Left ventricle myocardium superior (tissue), 1 donor: ENCODE measurements around the gene DLD. TPM values are rescaled to one million over a fixed set of nuclear protein-coding genes. Genes with fewer than 3 reads are reported as not detected.
"Not testable (repeated sequence)": the region's sequence is repeated elsewhere in the genome, so short reads cannot be mapped to it uniquely, and the experiment has no call there.

ENCODE experiments used
- ATAC-seq: fragments of 200-7000 bp; cut with Tn5 transposase; one replicate; pipeline ENCODE4 v1.9.1; 2020; ENCODE audit warnings: mild to moderate bottlenecking, moderate library complexity
- DNase-seq: peaks from one replicate; pipeline ENCODE4 v3.0.0-alpha.2; 2020
- intact Hi-C: fragments of 100-400 bp; cut with micrococcal nuclease; formaldehyde crosslinking; loops from one replicate; pipeline ENCODE4 v1.11.0; 2022
- total RNA-seq: library from RNA; stranded (reverse); fragmentation: NEBNext Ultra II Directional; extraction: Animal tissue kit (Norgen Biotek cat#: 25700); gene quantifications from one replicate; pipeline ENCODE4 v1.2.1, GENCODE V29; 2021
- donor health status: DM: no; HTN: yes; CAD: no; lungs with severe emphysema.

Gene DLD
- total RNA-seq, 1 donor from 2014 or later = 314 TPM

GRCh38 chr7:107867858-107868466 lies 23.0 kb upstream of the DLD start:
- intact Hi-C loops = no loop called here
- ATAC-seq (no peak), DNase-seq (no peak)

GRCh38 chr7:107870427-107871000 lies 20.5 kb upstream of the DLD start:
- DNase-seq = no peak
- intact Hi-C loops = no loop called here
- no peak for ATAC-seq

DNA sequence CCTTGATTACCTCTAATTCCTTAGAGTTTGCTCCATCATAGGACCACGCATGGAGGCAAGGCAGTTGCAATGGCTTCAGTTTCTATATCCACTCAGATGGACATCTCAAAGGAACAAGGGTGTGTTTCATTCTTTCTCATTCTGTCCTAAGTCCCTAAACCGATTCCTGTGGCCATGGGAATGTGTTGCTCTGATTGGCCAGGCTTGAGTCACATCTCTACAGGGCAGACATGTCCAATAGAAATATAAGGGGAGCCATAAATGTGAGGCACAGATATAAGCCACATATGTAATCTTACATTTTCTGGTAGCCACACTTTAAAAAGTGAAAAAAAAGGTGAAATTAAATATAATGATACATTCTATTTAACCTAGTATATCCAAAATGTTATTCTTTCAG lies 16.9 kb upstream of the DLD start:
- ATAC-seq (no peak), DNase-seq (no peak)
- intact Hi-C loops = loop anchor here (2.0 kb wide), 1 partner anchor 131 kb away; no protein-coding TSS in a partner anchor

- intact Hi-C loops = loop anchor here (2.0 kb wide), 1 partner anchor 132 kb away; no protein-coding TSS in a partner anchor
Measured at GRCh38 chr7:107874605-107875446, 16.2 kb upstream of the DLD start.

GRCh38 chr7:107876916-107877315 lies 14.1 kb upstream of the DLD start:
- intact Hi-C loops = no loop called here
- ATAC-seq (no peak), DNase-seq (no peak)

More at GRCh38 chr7:107874605-107875446, 16.2 kb upstream of the DLD start:
- DNase-seq = no peak
- ATAC-seq = peak; percentile 84

GRCh38 chr7:107877731-107878382 lies 13.1 kb upstream of the DLD start:
- DNase-seq (no peak), ATAC-seq (no peak)
- intact Hi-C loops = no loop called here

DNA sequence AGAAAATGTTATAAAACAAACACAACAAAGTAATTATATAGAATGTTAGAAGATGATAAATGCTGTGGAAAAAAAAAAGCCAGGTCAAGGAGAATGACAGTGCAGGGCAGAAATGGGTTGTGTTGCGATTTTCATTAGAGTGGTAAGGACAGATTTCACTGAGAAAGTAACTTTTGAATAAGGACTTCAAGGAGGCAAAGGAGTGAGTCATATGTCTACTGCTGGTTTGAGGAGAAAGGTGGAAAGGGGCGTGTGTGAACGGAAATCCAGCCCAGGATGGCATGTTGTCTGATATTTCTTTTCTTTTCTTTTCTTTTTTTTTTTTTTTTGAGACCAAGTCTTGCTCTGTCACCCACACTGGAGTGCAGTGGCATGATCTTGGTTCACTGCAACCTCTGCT lies 12.3 kb upstream of the DLD start:
- ATAC-seq (no peak), DNase-seq (no peak)
- intact Hi-C loops = no loop called here

DNA sequence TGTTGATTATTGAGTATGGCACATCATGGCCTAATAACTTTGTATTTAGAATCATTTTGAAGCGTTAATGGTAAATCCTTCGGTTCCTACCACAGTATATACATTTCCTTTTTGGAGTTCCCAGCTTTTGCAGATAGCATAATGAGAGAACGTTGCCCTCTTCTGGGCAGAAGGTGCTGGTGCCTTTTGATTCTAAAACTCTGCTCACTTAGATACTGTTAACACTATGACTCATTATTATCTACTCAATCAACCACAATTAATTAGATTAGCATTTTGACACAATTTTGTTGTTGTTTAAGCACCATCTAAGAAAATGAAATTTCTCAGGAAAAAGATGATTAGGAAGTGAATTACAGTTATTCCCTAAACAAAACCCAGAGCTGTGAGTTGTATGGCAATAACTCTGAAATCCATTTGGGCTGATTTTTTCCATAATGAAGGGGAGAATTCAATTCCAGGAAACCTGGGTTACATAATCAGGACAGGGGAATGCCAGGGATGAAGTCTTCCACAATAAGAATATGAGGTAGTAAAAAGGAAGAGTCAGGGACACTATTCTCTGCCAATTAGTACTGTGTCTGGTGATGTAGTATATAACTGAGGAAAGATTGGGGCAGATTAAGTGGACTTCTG lies 11.5 kb upstream of the DLD start:
- ATAC-seq = peak; percentile 71
- intact Hi-C loops = no loop called here

GRCh38 chr7:107882766-107883165 lies 8.2 kb upstream of the DLD start:
- DNase-seq = no peak
- intact Hi-C loops = no loop called here
- ATAC-seq = no peak

More for the DNA sequence above, 11.5 kb upstream of the DLD start:
- DNase-seq = no peak

DNA sequence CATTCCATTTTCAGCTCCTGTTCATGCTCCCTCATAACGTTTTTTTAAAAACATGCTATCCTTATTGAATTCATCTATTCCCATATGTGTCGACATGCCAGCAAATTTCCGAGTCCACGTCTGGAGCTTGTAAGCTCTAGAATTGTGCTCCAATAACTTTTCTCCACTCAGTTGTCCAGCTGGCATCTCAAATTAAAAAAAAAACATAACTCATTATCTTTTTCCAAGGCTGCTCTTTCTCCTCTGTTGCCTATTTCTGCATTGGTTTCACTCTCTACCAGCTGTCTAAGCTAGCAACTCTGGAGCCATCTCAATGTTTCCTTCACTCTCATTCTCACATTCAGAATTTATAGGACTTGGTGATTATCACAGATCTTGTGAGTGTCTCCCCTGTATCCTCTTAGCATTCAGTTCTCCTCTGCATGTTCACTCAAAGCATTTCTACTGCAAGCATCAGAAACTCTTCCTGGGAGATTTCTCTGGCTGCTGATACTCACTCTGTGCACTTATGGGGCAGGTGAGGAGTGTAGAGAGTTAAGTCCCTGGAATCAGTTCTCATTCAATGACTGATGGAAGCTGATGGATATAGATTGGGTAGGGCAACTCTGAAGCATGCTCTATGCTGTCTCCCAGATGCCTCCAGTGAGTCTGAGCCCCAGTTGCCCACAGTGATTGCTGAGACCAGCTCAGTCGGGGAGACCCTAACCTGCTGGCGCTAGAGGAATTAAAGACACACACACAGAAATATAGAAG lies 6.7 kb upstream of the DLD start:
- intact Hi-C loops = no loop called here
- no peak for ATAC-seq
- no peak for DNase-seq

DNA sequence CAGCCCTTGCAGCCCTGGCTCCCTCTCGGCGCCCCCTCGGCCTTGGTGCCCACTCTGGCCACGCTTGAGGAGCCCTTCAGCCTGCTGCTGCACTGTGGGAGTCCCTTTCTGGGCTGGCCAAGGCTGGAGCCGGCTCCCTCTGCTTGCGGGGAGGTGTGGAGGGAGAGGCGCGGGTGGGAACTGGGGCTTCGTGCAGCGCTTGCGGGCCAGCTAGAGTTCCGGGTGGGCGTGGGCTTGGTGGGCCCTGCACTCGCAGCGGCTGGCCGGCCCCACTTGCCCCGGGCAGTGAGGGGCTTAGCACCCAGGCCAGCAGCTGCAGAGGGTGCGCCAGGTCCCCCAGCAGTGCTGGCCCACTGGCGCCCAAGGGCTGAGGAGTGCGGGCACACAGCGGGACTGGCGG lies 3.2 kb upstream of the DLD start:
- intact Hi-C loops, ATAC-seq, DNase-seq: not testable (repeated sequence)

- DNase-seq (no peak), ATAC-seq (no peak)
- intact Hi-C loops = no loop called here
Measured at GRCh38 chr7:107889992-107890391, 991 bp upstream of the DLD start.

- ATAC-seq (peak; percentile 9), DNase-seq (no peak)
- intact Hi-C loops = no loop called here
Measured at GRCh38 chr7:107890493-107890961, 456 bp upstream of the DLD start.

DNA sequence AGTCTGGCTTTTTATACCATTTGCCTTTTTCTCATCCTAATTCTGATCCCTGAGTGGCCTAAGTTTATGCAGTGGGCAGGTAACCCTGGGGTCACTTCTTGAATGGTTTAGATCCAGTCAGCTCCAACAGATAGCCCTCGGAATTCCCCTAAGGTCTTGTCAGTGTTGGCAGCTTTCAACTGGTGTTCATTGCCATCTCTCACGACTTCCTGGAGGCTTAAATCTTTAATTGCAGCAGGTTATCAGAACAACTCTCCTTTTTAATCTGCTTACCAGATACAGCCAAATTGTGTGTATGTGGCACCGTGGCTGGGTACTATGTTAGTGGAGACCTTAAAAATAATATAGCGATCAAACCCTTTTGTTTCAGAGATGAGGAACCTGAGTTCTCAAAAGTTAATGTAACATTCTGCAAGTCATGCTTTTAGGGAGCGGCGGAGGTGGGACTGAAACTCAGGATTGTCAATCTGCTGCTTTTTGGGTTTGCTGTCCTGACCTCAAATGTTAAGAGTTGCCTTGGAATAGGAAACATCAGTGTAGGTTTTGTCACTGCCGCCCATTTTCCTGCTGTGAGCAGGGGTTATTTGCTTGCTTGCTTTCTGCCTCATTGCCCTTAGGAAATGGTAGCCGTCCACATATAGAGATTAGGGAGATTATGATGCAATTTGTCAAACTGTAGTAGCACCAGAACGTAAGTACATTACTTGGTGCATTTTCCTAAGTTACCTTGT lies 818 bp downstream of the DLD start:
- DNase-seq = no peak
- intact Hi-C loops = no loop called here
- ATAC-seq = no peak

DNA sequence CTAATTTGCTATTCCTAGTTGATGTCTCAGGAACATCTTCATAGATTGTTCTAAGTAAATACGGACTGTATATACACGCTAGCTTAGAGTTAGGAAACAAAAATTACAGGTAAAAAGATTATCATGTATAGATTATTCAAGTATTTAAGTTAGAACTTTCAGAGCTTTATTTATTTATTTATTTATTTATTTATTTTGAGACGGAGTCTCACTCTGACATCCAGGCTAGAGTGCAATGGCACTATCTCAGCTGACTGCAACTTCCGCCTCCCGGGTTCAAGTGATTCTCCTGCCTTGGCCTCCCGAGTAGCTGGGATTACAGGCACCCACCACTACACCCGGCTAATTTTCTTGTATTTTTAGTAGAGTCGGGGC lies 1.4 kb downstream of the DLD start:
- intact Hi-C loops, ATAC-seq, DNase-seq: not testable (repeated sequence)

- DNase-seq (no peak), ATAC-seq (no peak)
- intact Hi-C loops = no loop called here
Measured at GRCh38 chr7:107898997-107899594, 8.1 kb downstream of the DLD start.

DNA sequence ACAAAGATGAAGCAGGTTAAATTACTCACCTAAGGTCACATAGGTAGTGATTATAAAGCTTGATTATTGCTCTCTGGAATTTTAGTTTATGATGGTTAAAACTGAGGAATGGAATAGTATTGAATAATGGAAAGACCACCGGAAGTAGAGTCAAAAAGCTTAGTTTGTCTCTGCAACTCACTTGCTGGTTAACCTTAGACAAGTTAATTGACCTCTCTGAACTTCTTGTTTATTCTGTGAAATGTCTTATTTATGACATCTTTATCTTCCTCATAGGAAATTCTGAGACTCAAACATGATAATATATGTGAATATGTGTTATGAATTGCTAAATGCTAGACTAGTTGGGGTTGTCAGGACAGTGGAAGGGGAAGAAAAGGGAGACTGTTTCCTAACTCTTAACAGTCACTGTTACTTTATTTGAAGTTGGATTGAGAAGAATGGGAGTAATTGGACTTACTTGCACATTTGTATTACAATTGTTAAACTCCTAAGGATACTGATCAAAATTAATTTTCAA lies 9.6 kb downstream of the DLD start:
- ATAC-seq (no peak), DNase-seq (no peak)
- intact Hi-C loops = no loop called here
